ENCODE measurements around the gene SLC39A3. TPM values are rescaled to one million over a fixed set of nuclear protein-coding genes. Genes with fewer than 3 reads are reported as not detected.

SLC39A3 gene
- total and polyA plus RNA-seq, 10 of the 15 experiments (the other 5 are each of a cell fraction or from before 2014, with no cell fraction given), result 0.63 to 67.1 (median 51.2) TPM

DNA sequence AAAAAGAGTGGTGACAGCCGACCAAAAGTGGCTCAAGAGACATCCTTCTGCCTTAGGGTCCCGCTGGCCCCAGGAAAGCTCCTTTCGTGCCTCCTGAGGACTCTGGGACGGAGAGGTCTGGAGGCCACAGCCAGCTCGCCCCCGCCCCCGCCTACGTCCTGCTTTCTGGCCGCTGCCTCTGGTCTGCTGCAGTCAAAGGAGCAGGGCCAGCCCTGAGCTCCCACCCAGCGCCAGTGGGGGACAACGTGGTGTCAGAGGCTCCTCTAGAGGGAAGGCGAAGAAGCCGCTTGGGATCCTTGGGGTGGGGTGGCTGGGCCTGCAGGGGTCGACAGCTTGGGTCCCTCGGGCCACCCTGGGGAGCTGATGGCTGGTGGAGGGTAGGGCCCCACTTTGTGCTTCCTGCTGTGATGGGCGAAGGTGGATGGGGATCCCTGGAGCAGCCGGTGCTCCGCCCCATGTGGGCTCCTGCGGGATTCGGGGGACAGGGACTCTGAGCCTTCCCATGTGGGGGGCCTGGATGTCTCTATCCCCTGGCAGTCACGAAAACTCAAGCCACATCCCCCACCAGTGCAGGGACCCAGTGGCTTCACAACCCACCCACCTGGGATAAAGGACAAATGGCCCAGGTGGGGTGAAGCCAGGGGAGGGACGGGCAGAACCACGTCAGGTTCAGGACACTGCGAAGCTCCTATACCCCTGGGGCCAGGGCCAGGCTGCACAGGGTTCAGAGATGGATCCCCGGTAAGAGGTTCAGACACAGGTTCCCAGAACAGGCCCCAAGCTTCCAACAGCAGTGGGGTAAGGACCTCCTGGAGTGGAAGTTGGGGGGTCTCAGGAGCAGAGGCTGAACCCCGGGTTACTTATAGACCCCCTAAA, 9.6 kb downstream of the SLC39A3 start:
- no TSS peak for BruUV-seq (replicated peaks)
- POLR2A ChIA-PET, result no interaction called here

More for the DNA sequence above, 9.6 kb downstream of the SLC39A3 start:
- no peaks in the 10 kb centered on the region for H3K27me3 ChIP-seq (replicated peaks in 1 of 2; ENCODE audit: control insufficient read depth in 2 of 2, insufficient read depth in 2 of 2, low read length in 1 of 2)
- H3K9ac ChIP-seq (ENCODE audit: control insufficient read depth, insufficient read depth, low read length), result no peak overlapping the region
- RAD21 ChIA-PET (ENCODE audit: unreplicated experiment), result no interaction called here
- no peak overlapping the region for H3K27ac ChIP-seq (ENCODE audit: control insufficient read depth, insufficient read depth)
- H4K20me1 ChIP-seq (ENCODE audit: control insufficient read depth, insufficient read depth), result no peaks in the 10 kb centered on the region
- FAIRE-seq (no peak), ATAC-seq (no peak), DNase-seq (ENCODE audit: low read depth, low spot score) (no peak)
- no peaks in the 10 kb centered on the region for H3K9me3 ChIP-seq (replicated peaks; ENCODE audit: control insufficient read depth, insufficient read depth, low read length)
- H3K4me1 ChIP-seq (ENCODE audit: control insufficient read depth, insufficient read depth, low read length), result no peaks in the 10 kb centered on the region
- SMC1A ChIA-PET (ENCODE audit: uncharacterized antibody, unreplicated experiment), result no interaction called here
- no peak overlapping the region for H3K4me3 ChIP-seq
- intact Hi-C loops (cut with micrococcal nuclease; ENCODE audit: unreplicated experiment), result no loop called here
- no peak overlapping the region for H2AFZ ChIP-seq (ENCODE audit: control insufficient read depth, low read depth, low read length)
- TF ChIP-seq ASH2L (IDR thresholded peaks at IDR 0.05; ENCODE audit: borderline replicate concordance, low read depth) (no peak), NFYB (IDR thresholded peaks at IDR 0.05; ENCODE audit: insufficient read depth, low read depth, low read length) (no peak), NFXL1 (IDR thresholded peaks at IDR 0.05; ENCODE audit: borderline replicate concordance) (no peak), NR2C2 (IDR thresholded peaks at IDR 0.05; ENCODE audit: borderline replicate concordance, control insufficient read depth, insufficient read length, low read depth) (no peak), POLR2A (IDR thresholded peaks at IDR 0.05; ENCODE audit: low read depth, low read length) (no peak; the same call in 1 of the 2 replicates), TBL1XR1 (IDR thresholded peaks at IDR 0.05; ENCODE audit: low read depth, low read length) (no peak)
- TF ChIP-seq, protein P1, sequence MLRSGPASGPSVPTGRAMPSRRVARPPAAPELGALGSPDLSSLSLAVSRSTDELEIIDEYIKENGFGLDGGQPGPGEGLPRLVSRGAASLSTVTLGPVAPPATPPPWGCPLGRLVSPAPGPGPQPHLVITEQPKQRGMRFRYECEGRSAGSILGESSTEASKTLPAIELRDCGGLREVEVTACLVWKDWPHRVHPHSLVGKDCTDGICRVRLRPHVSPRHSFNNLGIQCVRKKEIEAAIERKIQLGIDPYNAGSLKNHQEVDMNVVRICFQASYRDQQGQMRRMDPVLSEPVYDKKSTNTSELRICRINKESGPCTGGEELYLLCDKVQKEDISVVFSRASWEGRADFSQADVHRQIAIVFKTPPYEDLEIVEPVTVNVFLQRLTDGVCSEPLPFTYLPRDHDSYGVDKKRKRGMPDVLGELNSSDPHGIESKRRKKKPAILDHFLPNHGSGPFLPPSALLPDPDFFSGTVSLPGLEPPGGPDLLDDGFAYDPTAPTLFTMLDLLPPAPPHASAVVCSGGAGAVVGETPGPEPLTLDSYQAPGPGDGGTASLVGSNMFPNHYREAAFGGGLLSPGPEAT (IDR thresholded peaks at IDR 0.05; ENCODE audit: low read depth), result no peak
- TF ChIP-seq, protein P2, sequence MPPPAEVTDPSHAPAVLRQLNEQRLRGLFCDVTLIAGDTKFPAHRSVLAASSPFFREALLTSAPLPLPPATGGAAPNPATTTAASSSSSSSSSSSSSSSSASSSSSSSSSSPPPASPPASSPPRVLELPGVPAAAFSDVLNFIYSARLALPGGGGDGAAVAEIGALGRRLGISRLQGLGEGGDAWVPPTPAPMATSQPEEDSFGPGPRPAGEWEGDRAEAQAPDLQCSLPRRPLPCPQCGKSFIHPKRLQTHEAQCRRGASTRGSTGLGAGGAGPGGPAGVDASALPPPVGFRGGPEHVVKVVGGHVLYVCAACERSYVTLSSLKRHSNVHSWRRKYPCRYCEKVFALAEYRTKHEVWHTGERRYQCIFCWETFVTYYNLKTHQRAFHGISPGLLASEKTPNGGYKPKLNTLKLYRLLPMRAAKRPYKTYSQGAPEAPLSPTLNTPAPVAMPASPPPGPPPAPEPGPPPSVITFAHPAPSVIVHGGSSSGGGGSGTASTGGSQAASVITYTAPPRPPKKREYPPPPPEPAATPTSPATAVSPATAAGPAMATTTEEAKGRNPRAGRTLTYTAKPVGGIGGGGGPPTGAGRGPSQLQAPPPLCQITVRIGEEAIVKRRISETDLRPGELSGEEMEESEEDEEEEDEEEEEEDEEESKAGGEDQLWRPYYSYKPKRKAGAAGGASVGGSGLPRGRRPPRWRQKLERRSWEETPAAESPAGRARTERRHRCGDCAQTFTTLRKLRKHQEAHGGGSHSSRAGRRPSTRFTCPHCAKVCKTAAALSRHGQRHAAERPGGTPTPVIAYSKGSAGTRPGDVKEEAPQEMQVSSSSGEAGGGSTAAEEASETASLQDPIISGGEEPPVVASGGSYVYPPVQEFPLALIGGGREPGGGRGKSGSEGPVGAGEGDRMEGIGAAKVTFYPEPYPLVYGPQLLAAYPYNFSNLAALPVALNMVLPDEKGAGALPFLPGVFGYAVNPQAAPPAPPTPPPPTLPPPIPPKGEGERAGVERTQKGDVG (CRISPR knock-in tag; IDR thresholded peaks at IDR 0.05), result no peak
- CTCF ChIA-PET, result interaction anchor here (0.6 kb wide), 2 partner anchors 9 to 756 kb away, joined by 3 read pairs; no protein-coding TSS in a partner anchor
- H3K79me2 ChIP-seq (ENCODE audit: control insufficient read depth, insufficient read depth, low read length), result no peaks in the 10 kb centered on the region
- no peak overlapping the region for H3K4me2 ChIP-seq (ENCODE audit: control insufficient read depth, insufficient read depth)
- peaks cover 3% of the 10 kb centered on the region in 2 experiments; a peak in 3 of 4 replicates for H3K36me3 ChIP-seq (ENCODE audit: control insufficient read depth in 2 of 2, insufficient read depth in 2 of 2, low read length in 1 of 2)
- WGBS (ENCODE audit: insufficient coverage, insufficient replicate concordance, low lambda C conversion rate, missing lambda C conversion rate), result 90% methylated on average over 26 of the region's 26 CpGs
- in situ Hi-C loops (cut with MboI), result no loop called here

All from GM12878 (cell line).